GM23338 (cell line): ENCODE measurements around the gene MED13.

ENCODE experiments used
- CREB1 ChIP-seq: fragments of 250-450 bp; sonication (Bioruptor Pico); IDR thresholded peaks from 2 replicates; pipeline ENCODE4 v1.5.0; 2020; ENCODE audit warnings: low read depth, mild to moderate bottlenecking, moderate library complexity
- EZH2 ChIP-seq: fragments of 200-600 bp; sonication (generic); IDR thresholded peaks from one replicate; pipeline ENCODE4 v1.8.0; 2017; ENCODE audit warnings: antibody characterized with exemption, mild to moderate bottlenecking, low read depth; ENCODE audit not compliant: unreplicated experiment
- EZH2phosphoT487 ChIP-seq: fragments of 200-600 bp; sonication (generic); IDR thresholded peaks from one replicate; pipeline ENCODE4 v1.8.1; 2018; ENCODE audit warnings: antibody characterized with exemption; ENCODE audit not compliant: unreplicated experiment
- JUNB ChIP-seq: IDR thresholded peaks from one replicate; pipeline ENCODE4 v1.6.1; 2016; ENCODE audit warnings: antibody characterized with exemption; ENCODE audit not compliant: unreplicated experiment
- POLR2AphosphoS5 ChIP-seq: IDR thresholded peaks from 2 replicates; pipeline ENCODE4 v1.6.1; 2016; ENCODE audit warnings: antibody characterized with exemption, low read depth
- ZNF114 ChIP-seq: fragments of 250-450 bp; sonication (Bioruptor Pico); IDR thresholded peaks from 2 replicates; pipeline ENCODE4 v1.5.0; 2020; ENCODE audit warnings: mild to moderate bottlenecking, moderate library complexity
- ZNF331 ChIP-seq: fragments of 250-450 bp; sonication (Bioruptor Pico); IDR thresholded peaks from 2 replicates; pipeline ENCODE4 v1.5.0; 2020; ENCODE audit warnings: low read depth, mild to moderate bottlenecking, moderate library complexity
- TF ChIP-seq, protein P1 (sequence below), 2 experiments: fragments of 200-600 bp in 1 of 2; sonication (generic) in 1 of 2; conservative IDR thresholded peaks; 2 replicates each; pipeline versions ENCODE4 v1.5.1 to v1.6.1; 2016 to 2017; ENCODE audit warnings: antibody characterized with exemption in 2 of 2, low read depth in 2 of 2, mild to moderate bottlenecking in 2 of 2, moderate library complexity in 1 of 2
- TF ChIP-seq, protein P2 (sequence below): IDR thresholded peaks from 2 replicates; pipeline ENCODE4 v1.6.1; 2016; ENCODE audit warnings: antibody characterized with exemption

GRCh38 chr17:61908292-61909037 is 156.6 kb downstream of the MED13 start:
- TF ChIP-seq, protein P1, sequence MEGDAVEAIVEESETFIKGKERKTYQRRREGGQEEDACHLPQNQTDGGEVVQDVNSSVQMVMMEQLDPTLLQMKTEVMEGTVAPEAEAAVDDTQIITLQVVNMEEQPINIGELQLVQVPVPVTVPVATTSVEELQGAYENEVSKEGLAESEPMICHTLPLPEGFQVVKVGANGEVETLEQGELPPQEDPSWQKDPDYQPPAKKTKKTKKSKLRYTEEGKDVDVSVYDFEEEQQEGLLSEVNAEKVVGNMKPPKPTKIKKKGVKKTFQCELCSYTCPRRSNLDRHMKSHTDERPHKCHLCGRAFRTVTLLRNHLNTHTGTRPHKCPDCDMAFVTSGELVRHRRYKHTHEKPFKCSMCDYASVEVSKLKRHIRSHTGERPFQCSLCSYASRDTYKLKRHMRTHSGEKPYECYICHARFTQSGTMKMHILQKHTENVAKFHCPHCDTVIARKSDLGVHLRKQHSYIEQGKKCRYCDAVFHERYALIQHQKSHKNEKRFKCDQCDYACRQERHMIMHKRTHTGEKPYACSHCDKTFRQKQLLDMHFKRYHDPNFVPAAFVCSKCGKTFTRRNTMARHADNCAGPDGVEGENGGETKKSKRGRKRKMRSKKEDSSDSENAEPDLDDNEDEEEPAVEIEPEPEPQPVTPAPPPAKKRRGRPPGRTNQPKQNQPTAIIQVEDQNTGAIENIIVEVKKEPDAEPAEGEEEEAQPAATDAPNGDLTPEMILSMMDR (conservative IDR thresholded peaks at IDR 0.05; ENCODE audit: low read depth in 2 of 2): no peak
- TF ChIP-seq EZH2 (no peak), JUNB (no peak), POLR2AphosphoS5 (no peak), EZH2phosphoT487 (no peak), ZNF331 (CRISPR knock-in tag) (no peak), ZNF114 (CRISPR knock-in tag) (no peak), CREB1 (CRISPR knock-in tag) (no peak)
- TF ChIP-seq, protein P2, sequence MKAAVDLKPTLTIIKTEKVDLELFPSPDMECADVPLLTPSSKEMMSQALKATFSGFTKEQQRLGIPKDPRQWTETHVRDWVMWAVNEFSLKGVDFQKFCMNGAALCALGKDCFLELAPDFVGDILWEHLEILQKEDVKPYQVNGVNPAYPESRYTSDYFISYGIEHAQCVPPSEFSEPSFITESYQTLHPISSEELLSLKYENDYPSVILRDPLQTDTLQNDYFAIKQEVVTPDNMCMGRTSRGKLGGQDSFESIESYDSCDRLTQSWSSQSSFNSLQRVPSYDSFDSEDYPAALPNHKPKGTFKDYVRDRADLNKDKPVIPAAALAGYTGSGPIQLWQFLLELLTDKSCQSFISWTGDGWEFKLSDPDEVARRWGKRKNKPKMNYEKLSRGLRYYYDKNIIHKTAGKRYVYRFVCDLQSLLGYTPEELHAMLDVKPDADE: no peak
